HepG2 (cell line): ENCODE measurements around the gene ADGRL1. TPM values are rescaled to one million over a fixed set of nuclear protein-coding genes. Genes with fewer than 3 reads are reported as not detected.
A peak's percentile ranks its signal among the peaks of the same experiment; 100 is the strongest.

ENCODE experiments used
- ATF2 ChIP-seq: sonication (generic); formaldehyde crosslinking; IDR thresholded peaks from 2 replicates; pipeline ENCODE4 v1.4.0; 2020; ENCODE audit warnings: missing genetic modification reagents
- ELF1 ChIP-seq: sonication (generic); formaldehyde crosslinking; IDR thresholded peaks from 2 replicates; pipeline ENCODE4 v1.4.0; 2020; ENCODE audit warnings: missing genetic modification reagents
- HMGXB4 ChIP-seq, 2 experiments: sonication (generic) in 1 of 2; formaldehyde crosslinking in 1 of 2; IDR thresholded peaks; 2 replicates each; pipeline versions ENCODE4 v1.4.0 to v1.6.1; 2018 to 2020; ENCODE audit warnings: missing genetic modification reagents in 2 of 2, borderline replicate concordance in 1 of 2, low read depth in 1 of 2, mild to moderate bottlenecking in 1 of 2, missing biosample characterization in 1 of 2
- HNRNPK ChIP-seq: fragments of 200-400 bp; formaldehyde crosslinking; IDR thresholded peaks from 2 replicates; pipeline ENCODE4 v1.6.1; 2018; ENCODE audit warnings: low read length, low read depth, moderate library complexity, mild to moderate bottlenecking; ENCODE audit not compliant: poor library complexity, severe bottlenecking
- MYC ChIP-seq: sonication (generic); formaldehyde crosslinking; IDR thresholded peaks from 2 replicates; pipeline ENCODE4 v1.9.0; 2021; ENCODE audit warnings: missing genetic modification reagents, borderline replicate concordance
- PITX1 ChIP-seq: sonication (generic); formaldehyde crosslinking; IDR thresholded peaks from 2 replicates; pipeline ENCODE4 v1.5.1; 2020; ENCODE audit warnings: mild to moderate bottlenecking, missing genetic modification reagents
- POLR2G ChIP-seq: fragments of 200-400 bp; formaldehyde crosslinking; IDR thresholded peaks from 2 replicates; pipeline ENCODE4 v1.6.1; 2018; ENCODE audit warnings: mild to moderate bottlenecking, low read depth, low read length, moderate library complexity
- ZEB1 ChIP-seq: IDR thresholded peaks from 2 replicates; pipeline ENCODE4 v1.6.1; 2012; ENCODE audit warnings: mild to moderate bottlenecking, low read depth, inconsistent platforms; ENCODE audit not compliant: insufficient replicate concordance
- ZFY ChIP-seq: sonication (generic); formaldehyde crosslinking; IDR thresholded peaks from 2 replicates; pipeline ENCODE4 v1.4.0; 2020; ENCODE audit warnings: missing genetic modification reagents
- ZNF280B ChIP-seq: sonication (generic); formaldehyde crosslinking; IDR thresholded peaks from 2 replicates; pipeline ENCODE4 v1.5.0; 2020; ENCODE audit warnings: missing genetic modification reagents, mild to moderate bottlenecking, borderline replicate concordance
- ZNF687 ChIP-seq: sonication (generic); formaldehyde crosslinking; IDR thresholded peaks from 2 replicates; pipeline ENCODE4 v1.5.1; 2020; ENCODE audit warnings: mild to moderate bottlenecking, missing genetic modification reagents, moderate library complexity
- polyA plus RNA-seq, 8 experiments: library from polyadenylated mRNA; depleted of rRNA in 3 of 8; stranded (reverse) in 7 of 8; unstranded in 1 of 8; fragments of >200 nt; fragmentation: Illumina TruSeq in 4 of 8; extraction: Trizol in 4 of 8; gene quantifications; 2 replicates each; pipeline versions ENCODE4 v1.2.1 to v1.2.3, GENCODE V29; 2011 to 2016; ENCODE audit warnings: low read depth in 4 of 8, missing spikeins in 1 of 8, mixed read lengths in 1 of 8; ENCODE audit not compliant: insufficient read depth in 1 of 8
- total RNA-seq, 5 experiments: library from RNA; depleted of rRNA; stranded (reverse); fragments of >200 nt; fragmentation: Illumina TruSeq; extraction: Trizol; gene quantifications; 2 replicates each; pipeline ENCODE4 v1.2.3, GENCODE V29; 2016; ENCODE audit warnings: low read depth in 1 of 5

Gene ADGRL1
- total and polyA plus RNA-seq, 2 of the 13 experiments (the other 11 are each of a cell fraction or from before 2014, with no cell fraction given) = 0.49 to 1.7 TPM

GRCh38 chr19:14206737-14207726 is 1.1 kb upstream of the ADGRL1 start (continued):
- TF ChIP-seq POLR2G (0 out of 2 replicates have a peak, but pooled peaks have one; percentile 37), ZEB1 (peak; percentile 25), MYC (CRISPR knock-in tag) (peak; percentile 12; the same call in 1 of the 2 replicates), HNRNPK (peak; percentile 23), ELF1 (CRISPR knock-in tag) (0 out of 2 replicates have a peak, but pooled peaks have one; percentile 8), PITX1 (peak; percentile 13; the same call in 1 of the 2 replicates), ZFY (CRISPR knock-in tag) (peak; percentile 41; the same call in 1 of the 2 replicates), ZNF280B (CRISPR knock-in tag) (peak; percentile 31; the same call in 1 of the 2 replicates), ZNF687 (CRISPR knock-in tag) (peak; percentile 60), ATF2 (CRISPR knock-in tag) (peak; percentile 52; the same call in 1 of the 2 replicates), HMGXB4 (CRISPR knock-in tag; IDR thresholded peaks at IDR 0.05; ENCODE audit: borderline replicate concordance in 1 of 2, low read depth in 1 of 2) (peak in 1 of 2 experiments; percentile 41; a peak in 1 of 4 replicates)
